Hematopoietic multipotent progenitor cell treated with erythropoietin and hydrocortisone succinate and interleukin-3 and kit ligand, for 4 days (in vitro differentiated cells): ENCODE results near the gene RNF141.

ENCODE experiments used
- DNase-seq: peaks from one replicate; pipeline ENCODE4 v3.0.0-alpha.2; 2015

RNF141 gene

DNA sequence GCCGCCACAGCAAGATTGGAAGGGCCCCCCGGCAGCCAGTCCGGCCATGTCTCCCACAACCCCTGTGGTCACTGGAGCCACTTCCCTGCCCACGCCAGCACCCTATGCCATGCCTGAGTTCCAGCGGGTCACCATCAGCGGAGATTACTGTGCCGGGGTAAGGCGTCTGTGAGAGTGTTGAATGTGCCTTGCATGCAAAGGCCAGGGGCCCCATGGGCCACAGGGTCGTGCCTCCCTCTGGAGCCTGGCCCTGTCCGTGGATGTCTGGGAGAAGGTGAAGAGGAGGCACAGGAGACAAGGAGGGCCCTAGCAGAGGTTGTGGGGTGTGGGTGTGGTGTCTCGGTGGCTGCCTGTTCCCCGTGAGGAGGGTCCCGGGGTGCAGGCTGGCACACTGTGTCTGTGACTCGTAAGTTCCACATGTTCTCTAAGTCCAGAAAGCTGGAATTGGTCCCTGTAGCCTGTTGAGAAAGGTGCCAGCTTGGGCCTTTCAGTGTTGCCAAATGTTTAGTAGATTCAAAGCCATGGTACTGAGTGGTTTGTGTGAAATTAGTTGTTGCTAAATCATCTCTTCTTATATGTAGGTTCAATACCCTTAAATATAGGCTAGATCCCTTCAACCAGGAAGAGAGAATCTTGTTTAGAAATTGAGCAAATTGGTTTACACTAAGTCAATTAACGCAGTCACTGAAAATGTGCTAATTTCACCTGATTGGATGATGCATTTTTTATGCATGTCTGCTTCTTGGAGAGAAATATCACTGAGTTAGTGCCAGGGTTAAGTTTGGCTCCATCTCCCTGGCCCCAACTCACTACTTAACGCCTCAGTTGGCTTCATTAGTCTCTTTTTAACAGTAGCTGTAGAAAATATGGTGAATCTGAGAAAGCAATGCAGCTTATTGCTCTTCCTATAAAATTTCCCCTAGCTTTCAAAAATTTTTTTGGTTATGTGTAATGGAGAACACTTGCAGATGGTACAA, 62.1 kb downstream of the RNF141 start:
- no peak for DNase-seq

DNA sequence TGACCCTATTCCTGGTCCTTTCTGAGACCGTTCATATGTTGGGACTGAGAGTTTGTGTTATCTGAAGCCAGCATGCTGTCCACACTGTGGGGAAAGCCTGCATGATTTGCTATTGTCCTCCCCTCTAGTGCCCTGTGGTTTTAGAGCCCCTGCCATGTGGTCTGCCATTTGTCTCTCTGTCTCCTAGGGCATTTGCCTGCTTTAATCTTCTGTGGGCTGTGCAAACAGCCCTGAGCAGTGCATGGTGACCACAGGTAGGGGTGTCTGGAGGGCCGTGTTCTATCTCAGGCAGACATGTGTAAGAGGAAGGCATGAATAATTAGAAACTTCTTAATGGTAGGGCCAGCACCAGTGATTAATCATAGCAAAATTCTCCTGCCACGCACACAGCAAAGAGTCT, 62.9 kb downstream of the RNF141 start:
- DNase-seq: peak; percentile 93

DNA sequence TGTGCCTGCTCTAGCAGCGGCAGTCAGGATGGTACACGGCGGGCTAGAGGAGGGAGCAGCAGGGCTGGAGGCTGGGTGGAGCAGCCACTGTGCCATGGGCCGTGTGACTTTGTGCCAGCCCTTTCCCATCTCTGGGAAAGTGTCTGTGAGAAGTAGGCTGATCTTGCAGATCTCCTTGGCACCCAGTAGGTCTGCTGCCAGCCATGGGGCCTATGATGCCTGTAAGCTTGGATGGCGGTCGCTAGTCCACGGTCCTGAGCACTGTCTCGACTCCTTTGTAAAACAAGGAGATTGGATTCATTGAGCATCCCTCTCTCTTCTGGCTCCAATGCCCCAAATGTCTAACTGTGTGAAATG, 63.3 kb downstream of the RNF141 start:
- DNase-seq: no peak

DNA sequence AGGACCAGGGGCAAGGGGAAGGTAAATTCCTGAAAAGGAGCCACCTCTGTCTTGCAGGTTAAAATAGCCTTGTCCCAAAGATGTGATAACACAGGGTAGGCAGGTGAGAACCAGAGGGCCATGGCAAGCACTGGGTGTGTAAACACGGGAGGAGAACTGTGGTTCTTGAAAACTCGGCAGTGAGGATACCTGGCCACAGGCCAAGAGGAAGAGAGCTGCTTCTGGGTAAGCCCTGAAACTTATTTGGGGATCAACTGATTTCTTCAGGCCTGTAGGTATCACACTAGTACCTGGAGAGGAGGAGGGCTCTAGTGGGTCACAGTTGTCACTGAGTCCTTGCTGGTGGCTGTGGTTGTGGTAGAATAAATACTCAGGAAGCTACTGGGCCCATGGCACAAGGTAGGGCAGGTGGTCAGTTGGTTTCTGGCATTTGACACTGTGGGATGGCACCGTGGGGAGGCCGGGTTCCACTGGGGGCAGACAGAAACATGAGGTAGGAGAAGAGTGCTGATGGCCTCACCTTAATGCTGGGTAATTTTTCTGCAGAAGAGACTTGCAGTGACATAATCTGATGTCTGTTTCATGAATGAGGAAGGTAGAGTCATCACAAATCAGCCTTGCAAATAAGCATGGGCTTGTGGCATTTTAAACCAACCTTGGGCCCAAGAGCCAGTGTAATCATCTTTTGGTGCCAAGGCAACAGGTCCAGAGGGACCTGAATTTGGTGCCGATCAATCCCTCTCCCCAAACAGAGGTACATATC, 63.9 kb downstream of the RNF141 start:
- DNase-seq: no peak

DNA sequence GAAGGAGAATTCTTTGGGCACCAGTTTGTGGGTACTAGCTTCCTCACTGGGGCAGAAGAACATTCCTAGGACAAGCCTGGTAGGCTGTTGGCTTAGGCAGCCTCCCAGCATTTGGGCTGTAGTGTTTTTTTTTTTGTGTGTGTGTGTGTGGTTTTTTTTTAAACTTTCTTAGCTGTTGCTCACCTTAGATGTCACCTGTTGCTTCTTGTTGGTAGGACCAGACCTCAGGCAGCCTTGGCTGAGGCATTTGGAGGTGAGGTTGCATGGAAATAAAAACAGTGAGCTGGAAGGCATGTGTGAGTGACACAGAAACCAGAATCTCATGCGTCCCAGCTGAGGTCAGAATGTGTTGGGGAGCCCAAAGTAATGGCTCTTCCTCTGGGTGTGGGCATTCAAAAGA, 64.6 kb downstream of the RNF141 start:
- no peak for DNase-seq

DNA sequence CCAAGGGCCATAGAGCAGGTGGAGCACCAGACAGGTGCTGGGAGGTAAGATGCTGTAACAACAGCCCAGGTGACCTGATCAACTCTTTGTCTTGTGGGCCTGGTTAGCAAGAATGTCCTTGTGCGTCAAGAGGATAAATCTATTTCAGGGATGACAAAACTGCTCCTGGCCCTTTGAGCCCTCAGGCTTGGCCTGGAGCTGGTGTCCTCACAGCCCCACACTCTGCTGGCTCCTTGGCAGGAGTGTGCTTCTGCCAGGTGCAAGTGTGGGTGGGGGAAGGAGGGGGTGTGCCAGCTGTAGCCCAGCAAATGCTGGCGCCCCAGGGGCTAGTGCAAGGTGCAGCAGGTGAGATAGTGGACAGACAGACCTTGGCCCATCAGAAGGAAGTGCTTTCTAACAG, 66.4 kb downstream of the RNF141 start:
- no peak for DNase-seq

DNA sequence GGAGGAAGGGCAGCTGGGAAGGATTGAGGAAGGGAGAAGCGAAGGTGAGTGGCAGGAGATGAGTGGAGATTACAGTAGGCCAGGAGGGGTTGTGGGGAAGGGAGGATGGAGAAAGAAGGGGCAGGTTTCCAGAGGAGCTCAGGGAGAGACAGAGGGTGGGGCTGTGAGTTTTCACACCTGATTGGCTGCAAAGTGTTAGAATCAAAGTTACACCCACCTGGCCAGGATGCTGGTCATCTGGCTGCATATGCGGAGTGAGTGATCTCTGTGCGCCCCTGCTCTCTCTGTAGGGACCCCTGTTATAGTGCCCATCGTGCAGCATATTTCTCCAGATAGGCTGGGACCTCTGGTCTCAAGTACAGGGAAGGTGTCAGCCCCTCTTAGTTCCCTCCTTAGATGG, 67.6 kb downstream of the RNF141 start:
- no peak for DNase-seq

DNA sequence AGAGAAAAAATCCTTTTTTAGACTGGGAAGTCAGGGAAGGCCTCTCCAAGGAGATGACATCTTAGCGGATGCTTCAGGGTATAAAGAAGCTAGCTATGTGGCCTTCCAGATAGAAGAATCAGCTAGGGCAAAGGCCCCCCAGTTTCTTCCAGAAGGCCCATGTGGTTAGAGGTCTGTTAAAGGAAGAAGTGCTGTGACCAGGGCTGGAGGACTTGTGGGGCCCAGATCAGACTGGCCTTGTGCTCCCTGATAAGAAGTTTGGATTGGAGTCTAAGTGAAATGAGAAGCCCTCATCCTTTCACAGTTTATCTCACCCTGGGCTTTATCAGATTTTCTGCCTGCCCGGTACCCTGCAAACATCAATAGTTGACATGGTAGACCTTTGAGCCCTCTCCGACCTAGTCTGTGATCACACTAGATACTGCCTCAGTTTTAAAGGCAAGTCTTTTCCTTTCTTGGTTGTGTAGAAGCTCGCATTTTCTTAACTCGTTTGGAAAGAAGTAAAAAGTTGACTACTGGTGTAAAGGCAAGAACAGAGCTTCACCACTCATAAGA, 78.2 kb downstream of the RNF141 start:
- DNase-seq: peak; percentile 51
